D721Med (cell line): Measurements from ENCODE around the gene YWHAH.

Experiments
- DNase-seq: peaks from one replicate; pipeline ENCODE4 v3.0.0; 2011; ENCODE audit warnings: low spot score; ENCODE audit not compliant: insufficient read length
- FAIRE-seq: peaks from 2 replicates; lab custom pipeline; 2011; peaks lifted over from hg19 to GRCh38; lab: Jason Lieb, UNC
- TF ChIP-seq, protein P1 (sequence below): IDR thresholded peaks from 2 replicates; pipeline ENCODE4 v1.5.1; 2012; ENCODE audit warnings: mild to moderate bottlenecking, control low read depth; ENCODE audit not compliant: insufficient read depth; ENCODE audit errors: missing control alignments

The YWHAH gene

DNA sequence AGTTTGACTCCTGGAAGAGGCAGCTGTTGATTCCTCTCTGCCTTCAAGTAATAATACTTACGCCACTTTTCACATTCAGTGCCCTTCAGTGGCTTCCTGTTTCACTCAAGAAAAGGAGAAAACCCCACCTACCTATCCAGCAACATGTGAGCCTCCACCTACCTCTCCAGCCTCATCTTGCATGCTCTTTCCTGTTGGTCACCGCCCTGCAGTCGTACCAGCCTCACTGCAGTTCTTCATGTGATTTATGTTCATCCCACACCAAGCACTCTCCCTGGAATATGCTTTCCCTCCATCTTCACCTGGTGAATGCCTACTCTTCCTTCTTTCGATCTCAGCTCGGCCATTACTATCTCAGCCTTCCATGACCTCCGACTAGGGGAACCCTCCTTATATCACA is 21.8 kb upstream of the YWHAH start:
- TF ChIP-seq, protein P1, sequence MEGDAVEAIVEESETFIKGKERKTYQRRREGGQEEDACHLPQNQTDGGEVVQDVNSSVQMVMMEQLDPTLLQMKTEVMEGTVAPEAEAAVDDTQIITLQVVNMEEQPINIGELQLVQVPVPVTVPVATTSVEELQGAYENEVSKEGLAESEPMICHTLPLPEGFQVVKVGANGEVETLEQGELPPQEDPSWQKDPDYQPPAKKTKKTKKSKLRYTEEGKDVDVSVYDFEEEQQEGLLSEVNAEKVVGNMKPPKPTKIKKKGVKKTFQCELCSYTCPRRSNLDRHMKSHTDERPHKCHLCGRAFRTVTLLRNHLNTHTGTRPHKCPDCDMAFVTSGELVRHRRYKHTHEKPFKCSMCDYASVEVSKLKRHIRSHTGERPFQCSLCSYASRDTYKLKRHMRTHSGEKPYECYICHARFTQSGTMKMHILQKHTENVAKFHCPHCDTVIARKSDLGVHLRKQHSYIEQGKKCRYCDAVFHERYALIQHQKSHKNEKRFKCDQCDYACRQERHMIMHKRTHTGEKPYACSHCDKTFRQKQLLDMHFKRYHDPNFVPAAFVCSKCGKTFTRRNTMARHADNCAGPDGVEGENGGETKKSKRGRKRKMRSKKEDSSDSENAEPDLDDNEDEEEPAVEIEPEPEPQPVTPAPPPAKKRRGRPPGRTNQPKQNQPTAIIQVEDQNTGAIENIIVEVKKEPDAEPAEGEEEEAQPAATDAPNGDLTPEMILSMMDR: no peak
- FAIRE-seq: no peak

DNA sequence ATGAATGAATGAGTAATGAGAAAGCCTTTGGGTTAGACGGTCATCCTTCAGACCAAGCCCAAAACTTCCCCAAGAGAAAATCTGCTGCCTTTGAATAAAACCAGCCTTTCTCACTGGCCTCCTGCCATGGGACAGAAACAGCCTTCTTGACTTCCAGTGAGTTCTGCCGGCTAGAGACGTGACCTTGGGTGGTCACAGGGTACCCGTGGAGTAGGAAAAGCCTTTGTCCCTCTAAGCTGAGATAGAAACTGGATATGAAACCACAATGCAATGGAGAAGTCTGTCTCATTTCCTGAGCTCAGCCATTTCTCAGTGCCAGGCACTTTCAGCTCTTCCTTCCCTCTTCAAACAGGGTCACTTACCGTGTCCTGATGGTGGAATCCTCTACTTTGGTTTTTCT is 21.2 kb upstream of the YWHAH start:
- FAIRE-seq (no peak), DNase-seq (no peak)
- TF ChIP-seq, protein P1: no peak

More for the DNA sequence above, 21.8 kb upstream of the YWHAH start:
- DNase-seq: no peak

DNA sequence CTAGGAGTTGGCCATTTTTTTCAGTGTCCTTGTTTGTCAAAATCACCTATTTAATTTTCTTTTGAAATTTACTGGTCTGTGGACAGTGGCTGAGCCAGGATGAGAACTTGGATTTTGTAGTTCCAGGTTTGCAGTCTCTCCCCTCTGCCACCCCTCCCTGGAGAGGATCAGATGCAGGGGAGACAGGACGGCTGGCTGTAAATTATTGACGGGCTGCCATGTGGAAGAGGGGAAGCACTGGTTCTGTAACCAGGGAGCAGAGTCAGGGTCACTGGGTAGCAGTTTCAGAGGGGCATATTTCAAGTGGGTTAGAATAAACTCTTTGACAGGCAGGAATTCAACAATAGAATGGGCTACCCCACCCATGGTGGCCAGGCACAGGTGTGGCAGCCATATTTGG is 20.6 kb upstream of the YWHAH start:
- no peak for DNase-seq
- TF ChIP-seq, protein P1: no peak
- FAIRE-seq: no peak

DNA sequence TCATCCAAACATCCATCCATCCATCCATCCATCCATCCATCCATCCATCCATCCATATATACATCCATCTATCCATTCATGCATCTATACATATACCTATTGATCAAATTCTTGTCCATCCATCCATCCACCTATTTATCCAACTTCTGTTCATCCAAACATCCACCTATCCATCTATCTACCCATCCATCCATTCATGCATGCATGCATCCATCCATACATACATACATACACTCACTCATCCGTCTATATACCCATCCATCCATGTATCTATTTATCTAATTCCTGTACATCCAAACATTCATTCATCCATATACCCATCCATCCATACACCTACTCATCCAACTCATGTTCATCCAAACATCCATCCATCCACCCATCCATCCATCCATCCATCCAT is 19.3 kb upstream of the YWHAH start:
- TF ChIP-seq, protein P1: no peak
- no peak for FAIRE-seq
- DNase-seq: no peak

DNA sequence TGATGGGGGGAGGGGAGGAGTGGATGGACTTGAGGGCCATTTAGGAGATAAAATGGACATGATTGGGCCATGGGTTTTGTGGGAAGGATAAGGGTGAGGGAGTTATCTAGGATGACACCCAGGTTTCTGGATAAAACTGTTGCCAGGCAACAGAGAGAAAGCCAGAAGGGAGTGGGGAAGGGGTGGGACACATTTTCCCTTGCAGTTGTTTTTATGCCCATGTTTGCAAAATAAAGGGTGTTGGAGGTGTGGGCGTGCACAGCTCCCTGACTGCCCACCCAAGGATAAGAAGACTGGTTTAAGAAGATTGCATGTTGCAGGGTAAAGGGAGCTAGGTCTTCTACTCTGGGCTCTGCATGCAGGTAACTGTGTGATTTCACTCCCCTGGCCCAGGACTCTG is 18.3 kb upstream of the YWHAH start:
- DNase-seq (no peak), FAIRE-seq (no peak)
- TF ChIP-seq, protein P1: no peak

DNA sequence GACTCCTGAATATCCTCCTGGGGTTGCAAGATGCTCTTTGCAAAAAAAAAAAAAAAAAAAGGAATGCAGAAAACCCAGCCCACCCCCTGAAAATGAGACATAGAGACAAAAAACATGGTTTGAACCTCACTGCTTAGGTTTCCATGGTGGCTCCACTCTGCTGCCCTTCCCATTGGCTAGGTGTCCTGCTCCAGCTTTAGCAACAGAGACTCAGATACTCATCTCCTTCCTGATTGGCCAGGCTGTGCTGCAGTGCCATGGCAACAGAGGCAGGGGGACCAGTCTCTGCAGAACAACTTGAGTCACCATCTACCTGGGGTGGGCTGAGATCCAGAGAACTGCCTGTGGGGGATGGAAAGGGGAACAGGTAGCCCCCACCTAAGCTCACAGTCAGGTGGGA is 17.4 kb upstream of the YWHAH start:
- DNase-seq (no peak), FAIRE-seq (no peak)
- TF ChIP-seq, protein P1: no peak

DNA sequence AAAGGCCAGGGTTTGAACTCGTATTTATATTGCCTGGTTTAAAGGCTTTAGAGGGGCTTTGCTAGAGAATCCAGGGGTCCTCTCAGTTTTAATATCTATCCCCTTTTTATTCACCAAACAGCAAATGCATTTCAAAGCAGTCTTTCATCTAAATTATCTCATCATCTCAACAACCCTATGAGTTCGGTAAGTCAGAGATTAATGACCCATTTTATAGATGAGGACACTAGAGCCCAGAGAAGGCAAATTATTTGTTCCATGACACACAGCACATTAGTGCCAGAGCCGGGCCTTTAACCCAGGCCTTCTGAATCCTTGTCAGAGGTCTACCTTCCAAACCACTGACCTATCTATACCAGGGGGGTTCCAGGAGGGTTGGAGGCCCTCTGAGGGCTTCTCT is 16.8 kb upstream of the YWHAH start:
- no peak for DNase-seq
- no peak for FAIRE-seq
- TF ChIP-seq, protein P1: no peak
